HCT116 (cell line): ENCODE measurements around the gene CKMT1B. TPM values are rescaled to one million over a fixed set of nuclear protein-coding genes. Genes with fewer than 3 reads are reported as not detected.
"Not testable (repeated sequence)": the region's sequence is repeated elsewhere in the genome, so short reads cannot be mapped to it uniquely, and the experiment has no call there.

Source experiments
- ATAC-seq: fragments of 200-7000 bp; cut with Tn5 transposase; 2 replicates; pipeline ENCODE4 v1.9.1; 2020; ENCODE audit warnings: mild to moderate bottlenecking, moderate library complexity
- BruUV-seq: library from RNA; stranded (reverse); fragments of 400-500 nt; replicated peaks from 2 replicates; lab custom pipeline; 2021; lab: Mats Ljungman, UMichigan
- CTCF ChIA-PET: fragments of 300-600 bp; sonication (Branson Sonifier 250); formaldehyde crosslinking; loops from one replicate; lab custom pipeline; 2021; ENCODE audit warnings: antibody characterized with exemption; lab: Charles Lee
- POLR2A ChIA-PET: fragments of 300-600, 350-600 bp; sonication (Branson Sonifier 250); formaldehyde crosslinking; loops from one replicate; lab custom pipeline; 2021; ENCODE audit warnings: antibody characterized with exemption; lab: Charles Lee
- RAD21 ChIA-PET, 2 experiments: fragments of 300-600 bp; sonication (Branson Sonifier 250); formaldehyde crosslinking; loops; one replicate each; lab custom pipeline; 2023; ENCODE audit warnings: low total read pairs in 2 of 2; ENCODE audit not compliant: uncharacterized antibody in 2 of 2, unreplicated experiment in 2 of 2, low non-redundant PET in 1 of 2; lab: Charles Lee
- DNase-seq: peaks from one replicate; pipeline ENCODE4 v3.0.0-alpha.2; 2010; ENCODE audit warnings: low read depth, low spot score
- H2AFZ ChIP-seq: fragments of 200-600 bp; shearing (Covaris generic), sonication (generic); 2 replicates; pipeline ENCODE4 v1.6.1; 2017; ENCODE audit warnings: low read depth, mixed run types, mixed read lengths, antibody characterized with exemption, low read length; ENCODE audit not compliant: poor library complexity, severe bottlenecking
- H3K27ac ChIP-seq: 2 replicates; pipeline ENCODE4 v1.5.1; 2012; ENCODE audit warnings: low read depth, low read length
- H3K27me3 ChIP-seq: fragments of 200-600 bp; sonication (generic); 2 replicates; pipeline ENCODE4 v1.6.1; 2016; ENCODE audit warnings: mixed run types, low read length, mixed read lengths; ENCODE audit not compliant: insufficient read depth
- H3K36me3 ChIP-seq, 2 experiments: fragments of 200-500 bp in 1 of 2; fragments of 200-600 bp in 1 of 2; sonication (Bioruptor generic) in 1 of 2; sonication (generic) in 1 of 2; 2 replicates each; pipeline versions ENCODE4 v1.5.1 to v1.6.1; 2014 to 2016; ENCODE audit warnings: low read length in 2 of 2, inconsistent platforms in 1 of 2, mixed read lengths in 1 of 2, mixed run types in 1 of 2; ENCODE audit not compliant: insufficient read depth in 2 of 2, control insufficient read depth in 1 of 2
- H3K4me1 ChIP-seq, 2 experiments: fragments of 200-600 bp in 1 of 2; sonication (generic) in 1 of 2; 2 replicates each; pipeline versions ENCODE4 v1.5.1 to v1.6.1; 2012 to 2017; ENCODE audit warnings: low read length in 2 of 2, inconsistent platforms in 1 of 2, mild to moderate bottlenecking in 1 of 2, mixed read lengths in 1 of 2, mixed run types in 1 of 2, moderate library complexity in 1 of 2; ENCODE audit not compliant: insufficient read depth in 2 of 2, control insufficient read depth in 1 of 2
- H3K4me2 ChIP-seq: fragments of 200-600 bp; sonication (generic); 2 replicates; pipeline ENCODE4 v1.6.1; 2017; ENCODE audit warnings: mixed run types, low read length, mixed read lengths
- H3K4me3 ChIP-seq, 2 experiments: fragments of 200-600 bp in 1 of 2; sonication (generic) in 1 of 2; replicated peaks in 1 of 2; 2 replicates each; pipeline ENCODE4 v1.5.1; 2011 to 2016; ENCODE audit warnings: low read length in 2 of 2, control low read depth in 1 of 2, low read depth in 1 of 2, mild to moderate bottlenecking in 1 of 2, mixed read lengths in 1 of 2, mixed run types in 1 of 2
- H3K79me2 ChIP-seq: fragments of 200-600 bp; sonication (generic); 2 replicates; pipeline ENCODE4 v1.6.1; 2017; ENCODE audit warnings: mild to moderate bottlenecking, mixed run types, low read length, moderate library complexity, mixed read lengths; ENCODE audit not compliant: insufficient read depth
- H3K9ac ChIP-seq: fragments of 200-600 bp; sonication (generic); 2 replicates; pipeline ENCODE4 v1.6.1; 2016; ENCODE audit warnings: low read length, mixed read lengths
- H3K9me2 ChIP-seq: fragments of 200-600 bp; sonication (generic), shearing (Covaris generic); 2 replicates; pipeline ENCODE4 v1.6.1; 2017; ENCODE audit warnings: mixed run types, mild to moderate bottlenecking, moderate library complexity; ENCODE audit not compliant: insufficient read depth
- H3K9me3 ChIP-seq, 2 experiments: fragments of 200-500 bp in 1 of 2; fragments of 200-600 bp in 1 of 2; sonication (Bioruptor generic) in 1 of 2; sonication (generic) in 1 of 2; 2 replicates each; pipeline ENCODE4 v1.6.1; 2014 to 2017; ENCODE audit warnings: low read length in 2 of 2, mixed read lengths in 2 of 2, inconsistent platforms in 1 of 2, low read depth in 1 of 2, mild to moderate bottlenecking in 1 of 2, mixed run types in 1 of 2, moderate library complexity in 1 of 2; ENCODE audit not compliant: control insufficient read depth in 1 of 2, insufficient read depth in 1 of 2
- H4K20me1 ChIP-seq: fragments of 200-600 bp; sonication (generic), shearing (Covaris generic); 2 replicates; pipeline ENCODE4 v1.6.1; 2017; ENCODE audit warnings: mixed run types, mild to moderate bottlenecking, moderate library complexity; ENCODE audit not compliant: insufficient read depth
- intact Hi-C: fragments of 100-400 bp; cut with micrococcal nuclease; formaldehyde crosslinking; loops from 2 replicates; pipeline ENCODE4 v1.10.0; 2022
- total RNA-seq: library from RNA; stranded (reverse); gene quantifications from one replicate; pipeline ENCODE4 v1.2.1, GENCODE V29; 2021; ENCODE audit not compliant: unreplicated experiment

CKMT1B gene
- total RNA-seq, 1 experiment from 2014 or later, result 24.4 TPM

DNA sequence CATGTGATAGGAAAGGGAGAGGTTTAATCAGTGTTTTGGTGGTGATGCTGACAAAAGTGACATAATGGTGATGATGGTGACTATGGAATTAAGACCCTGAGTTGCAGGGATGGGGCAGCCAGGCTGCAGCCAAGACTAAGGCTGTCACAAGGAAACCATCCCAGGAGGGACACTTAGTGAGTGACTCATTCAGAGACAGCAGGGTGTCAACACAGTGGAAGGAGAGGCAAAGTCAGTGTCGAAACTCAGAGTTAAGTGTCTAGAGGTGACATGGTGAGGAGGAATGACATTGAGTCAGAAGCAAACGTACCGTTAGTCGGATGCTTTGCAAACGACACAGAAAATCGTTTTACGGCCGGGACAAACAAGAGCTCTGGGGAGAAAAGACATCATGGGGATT is 30.0 kb upstream of the CKMT1B start:
- H3K9me2 ChIP-seq, BruUV-seq, H3K9ac ChIP-seq, H4K20me1 ChIP-seq, H3K79me2 ChIP-seq, H2AFZ ChIP-seq, POLR2A ChIA-PET, intact Hi-C loops, H3K4me3 ChIP-seq, H3K9me3 ChIP-seq, CTCF ChIA-PET, H3K36me3 ChIP-seq, RAD21 ChIA-PET, H3K27ac ChIP-seq, H3K4me2 ChIP-seq, H3K4me1 ChIP-seq, DNase-seq, H3K27me3 ChIP-seq, ATAC-seq: not testable (repeated sequence)

DNA sequence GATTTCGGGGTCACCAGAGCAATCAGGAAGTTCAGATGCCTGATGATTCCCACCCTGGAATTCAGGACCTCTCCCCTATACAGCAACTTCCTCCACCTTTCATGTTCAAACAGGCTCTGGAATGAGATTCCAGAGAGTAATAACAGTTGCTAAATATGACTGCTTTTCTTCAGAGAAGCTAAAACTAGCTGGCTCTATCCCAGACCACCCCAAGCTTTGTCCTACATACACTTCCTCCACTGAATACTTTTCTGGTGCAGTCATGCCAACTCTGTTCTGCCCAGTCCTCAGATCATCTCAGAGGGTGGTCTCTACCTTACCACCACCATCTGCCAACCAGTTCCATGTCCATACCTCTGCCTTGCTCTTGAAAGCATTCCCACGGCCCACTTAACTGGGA is 27.2 kb upstream of the CKMT1B start:
- H3K9ac ChIP-seq, H3K4me1 ChIP-seq, H3K4me3 ChIP-seq, POLR2A ChIA-PET, H3K27ac ChIP-seq, H2AFZ ChIP-seq, H3K9me3 ChIP-seq, RAD21 ChIA-PET, ATAC-seq, DNase-seq, intact Hi-C loops, H3K9me2 ChIP-seq, H3K79me2 ChIP-seq, H3K4me2 ChIP-seq, H3K27me3 ChIP-seq, BruUV-seq, H3K36me3 ChIP-seq, CTCF ChIA-PET, H4K20me1 ChIP-seq: not testable (repeated sequence)

DNA sequence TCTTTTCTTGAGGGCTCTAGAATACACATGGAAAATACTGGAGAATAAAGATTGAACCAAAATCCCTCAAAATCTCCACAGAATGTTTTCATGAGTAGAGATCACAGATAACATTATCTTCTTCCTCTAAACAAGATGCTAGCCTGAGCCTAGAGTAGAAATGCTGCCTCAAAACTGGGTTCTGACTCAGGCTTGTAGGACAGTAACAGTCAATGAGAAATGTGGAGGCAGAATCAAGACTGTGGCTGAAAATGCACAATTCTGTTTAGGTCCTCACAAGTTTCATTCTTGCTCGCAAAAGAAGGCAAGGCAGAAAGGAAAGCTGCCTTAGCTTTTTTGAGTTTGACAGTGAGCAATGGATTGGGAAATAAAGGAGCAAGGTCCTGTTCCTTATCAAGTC is 19.2 kb upstream of the CKMT1B start:
- H3K4me3 ChIP-seq, POLR2A ChIA-PET, intact Hi-C loops, CTCF ChIA-PET, H3K4me2 ChIP-seq, H3K9me2 ChIP-seq, BruUV-seq, H3K79me2 ChIP-seq, H3K9ac ChIP-seq, H2AFZ ChIP-seq, H3K9me3 ChIP-seq, H3K27me3 ChIP-seq, H3K27ac ChIP-seq, H4K20me1 ChIP-seq, H3K36me3 ChIP-seq, DNase-seq, H3K4me1 ChIP-seq, RAD21 ChIA-PET, ATAC-seq: not testable (repeated sequence)

DNA sequence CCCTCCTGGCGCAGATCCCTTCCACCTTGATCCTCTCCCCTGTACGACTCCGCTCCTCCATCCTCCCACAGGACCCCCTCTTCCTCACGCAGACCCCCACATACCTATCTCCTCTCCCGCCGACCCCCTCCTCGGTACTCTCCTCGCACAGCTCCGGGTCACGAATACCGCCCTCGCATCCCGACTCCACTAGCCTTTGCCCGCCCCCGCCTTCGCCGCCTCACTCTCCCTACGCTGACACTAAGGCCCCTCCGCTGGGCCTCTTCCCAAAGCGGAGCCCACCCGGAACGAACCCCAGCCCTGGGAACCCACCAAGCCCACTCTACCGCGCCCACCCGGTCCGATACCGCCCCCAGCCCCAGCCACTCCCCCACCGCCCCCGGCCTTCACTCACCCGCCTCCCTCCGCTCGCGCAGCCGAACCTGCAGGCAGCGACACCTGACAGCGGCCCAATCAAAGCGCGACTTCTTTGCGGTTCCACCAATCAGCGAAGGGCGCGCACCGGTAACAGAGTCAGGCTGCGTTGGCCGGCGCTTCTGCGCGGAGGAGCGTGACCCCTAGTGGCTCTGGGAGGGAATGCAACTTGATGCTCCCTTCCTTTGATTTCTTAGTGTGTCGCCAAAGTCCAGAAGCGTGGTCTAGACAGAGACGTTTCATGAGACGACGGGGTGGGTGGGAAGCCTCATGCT is 3.9 kb upstream of the CKMT1B start, which contains the start of gene PPIP5K1:
Gene PPIP5K1 (minus strand): TSS at position 431 of the 689 bp plus-strand sequence. CDS start 5,704 bp downstream, outside the sequence.
- H3K4me3 ChIP-seq, H3K36me3 ChIP-seq, BruUV-seq, H3K9me3 ChIP-seq, RAD21 ChIA-PET, DNase-seq, H3K27ac ChIP-seq, POLR2A ChIA-PET, CTCF ChIA-PET, intact Hi-C loops, H2AFZ ChIP-seq, H3K79me2 ChIP-seq, H3K9me2 ChIP-seq, H3K4me1 ChIP-seq, H3K4me2 ChIP-seq, H4K20me1 ChIP-seq, H3K9ac ChIP-seq, H3K27me3 ChIP-seq: not testable (repeated sequence)
- peak; percentile 82 for ATAC-seq
